H9 (cell line): ENCODE data around the gene SWAP70. TPM values are rescaled to one million over a fixed set of nuclear protein-coding genes. Genes with fewer than 3 reads are reported as not detected.

Experiments used
- DNase-seq: peaks from one replicate; pipeline ENCODE4 v3.0.0-alpha.2; 2017
- H2AFZ ChIP-seq: one replicate; pipeline ENCODE4 v1.6.1; 2013; ENCODE audit warnings: mild to moderate bottlenecking, low read length, control low read depth, moderate library complexity
- H2AK5ac ChIP-seq: 2 replicates; pipeline ENCODE4 v1.6.1; 2013; ENCODE audit warnings: low read length, control low read depth, mixed read lengths; ENCODE audit not compliant: insufficient read length
- H2BK120ac ChIP-seq: one replicate; pipeline ENCODE4 v1.6.1; 2013; ENCODE audit warnings: low read depth, mild to moderate bottlenecking, low read length, control low read depth, inconsistent platforms; ENCODE audit not compliant: poor library complexity, severe bottlenecking
- H2BK12ac ChIP-seq: 2 replicates; pipeline ENCODE4 v1.6.1; 2013; ENCODE audit warnings: low read length, control low read depth, mixed read lengths, low read depth; ENCODE audit not compliant: insufficient read length
- H2BK15ac ChIP-seq: 2 replicates; pipeline ENCODE4 v1.6.1; 2013; ENCODE audit warnings: low read depth, low read length, control low read depth
- H2BK20ac ChIP-seq: one replicate; pipeline ENCODE4 v1.6.1; 2013; ENCODE audit warnings: low read depth, mild to moderate bottlenecking, low read length, control low read depth, inconsistent platforms; ENCODE audit not compliant: poor library complexity, severe bottlenecking
- H2BK5ac ChIP-seq: 2 replicates; pipeline ENCODE4 v1.6.1; 2013; ENCODE audit warnings: low read length, control low read depth, mixed read lengths; ENCODE audit not compliant: insufficient read length
- H3K14ac ChIP-seq: 2 replicates; pipeline ENCODE4 v1.6.1; 2013; ENCODE audit warnings: low read length, control low read depth; ENCODE audit not compliant: insufficient read depth
- H3K18ac ChIP-seq: 2 replicates; pipeline ENCODE4 v1.6.1; 2013; ENCODE audit warnings: low read depth, mild to moderate bottlenecking, mixed read lengths, low read length, control low read depth; ENCODE audit not compliant: insufficient read length
- H3K23ac ChIP-seq: 2 replicates; pipeline ENCODE4 v1.6.1; 2013; ENCODE audit warnings: low read length, control low read depth, mixed read lengths, low read depth; ENCODE audit not compliant: insufficient read length
- H3K23me2 ChIP-seq: 2 replicates; pipeline ENCODE4 v1.6.1; 2013; ENCODE audit warnings: low read depth, mild to moderate bottlenecking, mixed read lengths, low read length, control low read depth; ENCODE audit not compliant: insufficient read length, poor library complexity, severe bottlenecking
- H3K27ac ChIP-seq: 2 replicates; pipeline ENCODE4 v1.5.1; 2013; ENCODE audit warnings: low read length, control low read depth, mixed read lengths, low read depth; ENCODE audit not compliant: insufficient read length
- H3K27me3 ChIP-seq: 2 replicates; pipeline ENCODE4 v1.6.1; 2013; ENCODE audit warnings: low read length, control low read depth, inconsistent platforms; ENCODE audit not compliant: insufficient read depth
- H3K4ac ChIP-seq: 2 replicates; pipeline ENCODE4 v1.6.1; 2013; ENCODE audit warnings: low read depth, mild to moderate bottlenecking, control low read depth, inconsistent platforms, low read length, moderate library complexity
- H3K4me1 ChIP-seq: 2 replicates; pipeline ENCODE4 v1.6.1; 2013; ENCODE audit warnings: low read length, control low read depth, inconsistent platforms; ENCODE audit not compliant: insufficient read depth
- H3K4me2 ChIP-seq: 2 replicates; pipeline ENCODE4 v1.6.1; 2013; ENCODE audit warnings: low read length, control low read depth, mixed read lengths; ENCODE audit not compliant: insufficient read length, insufficient read depth
- H3K56ac ChIP-seq: 2 replicates; pipeline ENCODE4 v1.6.1; 2013; ENCODE audit warnings: low read depth, mild to moderate bottlenecking, mixed read lengths, low read length, control low read depth; ENCODE audit not compliant: insufficient read length
- H3K79me1 ChIP-seq: 2 replicates; pipeline ENCODE4 v1.6.1; 2013; ENCODE audit warnings: low read depth, mild to moderate bottlenecking, moderate library complexity, low read length, control low read depth, inconsistent platforms; ENCODE audit not compliant: insufficient read depth, poor library complexity, severe bottlenecking
- H3K79me2 ChIP-seq: 2 replicates; pipeline ENCODE4 v1.6.1; 2013; ENCODE audit warnings: low read length, control low read depth, inconsistent platforms; ENCODE audit not compliant: insufficient read depth
- H3K9ac ChIP-seq: 2 replicates; pipeline ENCODE4 v1.6.1; 2013; ENCODE audit warnings: low read length, control low read depth, mixed read lengths; ENCODE audit not compliant: insufficient read length; ENCODE audit errors: extremely low read depth
- H3K9me3 ChIP-seq: one replicate; pipeline ENCODE4 v1.6.1; 2013; ENCODE audit warnings: low read depth, low read length, inconsistent platforms; ENCODE audit not compliant: control insufficient read depth
- H3T11ph ChIP-seq: one replicate; pipeline ENCODE4 v1.6.1; 2013; ENCODE audit warnings: mild to moderate bottlenecking, low read length, control low read depth, inconsistent platforms
- H4K20me1 ChIP-seq: one replicate; pipeline ENCODE4 v1.6.1; 2013; ENCODE audit not compliant: control insufficient read depth, insufficient read length, insufficient read depth
- H4K5ac ChIP-seq: 2 replicates; pipeline ENCODE4 v1.6.1; 2013; ENCODE audit warnings: low read depth, mild to moderate bottlenecking, mixed read lengths, low read length, control low read depth; ENCODE audit not compliant: insufficient read length
- H4K8ac ChIP-seq: replicated peaks from 2 replicates; pipeline ENCODE4 v1.6.1; 2013; ENCODE audit warnings: low read length, control low read depth, mixed read lengths, low read depth; ENCODE audit not compliant: insufficient read length
- H4K91ac ChIP-seq: 2 replicates; pipeline ENCODE4 v1.6.1; 2013; ENCODE audit warnings: low read depth, mild to moderate bottlenecking, moderate library complexity, mixed read lengths, low read length, control low read depth; ENCODE audit not compliant: insufficient read length
- H3K27ac Mint-ChIP-seq, 3 experiments: 2 replicates in 2 of 3; 3 replicates in 1 of 3; pipeline ENCODE4 v1.8.0; 2020 to 2021; ENCODE audit warnings: mixed read lengths in 3 of 3, mild to moderate bottlenecking in 1 of 3, moderate library complexity in 1 of 3
- H3K27me3 Mint-ChIP-seq: 2 replicates; pipeline ENCODE4 v1.8.0; 2021; ENCODE audit warnings: low read depth, mild to moderate bottlenecking, moderate library complexity, mixed read lengths
- H3K36me3 Mint-ChIP-seq, 3 experiments: 2 replicates in 2 of 3; 3 replicates in 1 of 3; pipeline ENCODE4 v1.8.0; 2020 to 2021; ENCODE audit warnings: low read depth in 3 of 3, mixed read lengths in 3 of 3; ENCODE audit not compliant: insufficient read depth in 1 of 3
- H3K4me1 Mint-ChIP-seq, 2 experiments: 2 replicates each; pipeline ENCODE4 v1.8.0; 2020; ENCODE audit warnings: mixed read lengths in 2 of 2
- H3K4me3 Mint-ChIP-seq, 2 experiments: 2 replicates in 1 of 2; 3 replicates in 1 of 2; pipeline ENCODE4 v1.8.0; 2020 to 2021; ENCODE audit warnings: mild to moderate bottlenecking in 2 of 2, mixed read lengths in 2 of 2, moderate library complexity in 1 of 2
- H3K9me3 Mint-ChIP-seq, 2 experiments: 2 replicates in 1 of 2; 3 replicates in 1 of 2; pipeline ENCODE4 v1.8.0; 2020; ENCODE audit warnings: mild to moderate bottlenecking in 2 of 2, mixed read lengths in 2 of 2, moderate library complexity in 1 of 2
- CTCF ChIP-seq: fragments of 200-600 bp; sonication (generic); conservative IDR thresholded peaks from 3 replicates; pipeline ENCODE4 v1.8.0; 2021; ENCODE audit warnings: antibody characterized with exemption, mild to moderate bottlenecking
- WGBS: extraction: QIAGEN DNeasy Blood & Tissue Kit; methylation state at CpG from one replicate; pipeline ENCODE4 v1.1.7; 2013; ENCODE audit warnings: missing lambda C conversion rate, low lambda C conversion rate, mixed read lengths; ENCODE audit not compliant: insufficient read length; ENCODE audit errors: extremely low coverage; 5-methylcytosine and 5-hydroxymethylcytosine counted together
- total RNA-seq: library from RNA; stranded (reverse); gene quantifications from 2 replicates; pipeline ENCODE4 v1.2.1, GENCODE V29; 2021

The SWAP70 gene
- total RNA-seq, 1 experiment from 2014 or later, result 34.4 TPM

GRCh38 chr11:9756461-9756860 is 92.6 kb downstream of the SWAP70 start:
- Histone ChIP-seq H3K27me3 (no peaks in the 10 kb centered on the region), H3K79me2 (no peaks in the 10 kb centered on the region), H4K91ac (no peak overlapping the region), H3T11ph (no peak overlapping the region), H2BK120ac (no peak overlapping the region), H3K14ac (no peak overlapping the region), H3K9ac (no peak overlapping the region), H2BK5ac (no peak overlapping the region), H4K20me1 (no peaks in the 10 kb centered on the region), H3K23me2 (peaks cover 9% of the 10 kb centered on the region), H3K4ac (no peak overlapping the region), H2BK15ac (no peak overlapping the region), H3K23ac (no peak overlapping the region), H2AK5ac (no peak overlapping the region), H3K79me1 (no peaks in the 10 kb centered on the region), H4K5ac (no peak overlapping the region), H3K18ac (no peak overlapping the region), H2AFZ (no peak overlapping the region), H3K27ac (no peak overlapping the region), H2BK12ac (no peak overlapping the region), H3K9me3 (no peaks in the 10 kb centered on the region), H3K56ac (no peak overlapping the region), H2BK20ac (no peak overlapping the region), H4K8ac (no peak overlapping the region), H3K4me1 (0 out of 2 replicates have a peak, but pooled peaks cover 3% of the 10 kb centered on the region), H3K4me2 (no peak overlapping the region)
- Mint-ChIP-seq H3K4me1 (peaks cover 35 to 36% of the 10 kb centered on the region in 2 experiments), H3K9me3 (no peaks in the 10 kb centered on the region), H3K4me3 (no peak overlapping the region), H3K27ac (no peak overlapping the region), H3K27me3 (no peaks in the 10 kb centered on the region), H3K36me3 (peaks cover 7 to 13% (median 9%) of the 10 kb centered on the region in 3 experiments)
- WGBS, result no CpG with 5 or more reads among the region's 5 CpGs
- TF ChIP-seq CTCF, result no peak
- no peak for DNase-seq
